Stimulated activated CD8-positive, alpha-beta memory T cell treated with anti-CD3 and anti-CD28 coated beads, Interleukin-4, amount 100 ng/mL, for 48 hours (primary cell): Measurements from ENCODE around the gene OR52E2.
"Not testable (repeated sequence)": the region's sequence is repeated elsewhere in the genome, so short reads cannot be mapped to it uniquely, and the experiment has no call there.

Experiments used
- DNase-seq: peaks from one replicate; pipeline ENCODE4 v3.0.0-alpha.2; 2020

The OR52E2 gene

DNA sequence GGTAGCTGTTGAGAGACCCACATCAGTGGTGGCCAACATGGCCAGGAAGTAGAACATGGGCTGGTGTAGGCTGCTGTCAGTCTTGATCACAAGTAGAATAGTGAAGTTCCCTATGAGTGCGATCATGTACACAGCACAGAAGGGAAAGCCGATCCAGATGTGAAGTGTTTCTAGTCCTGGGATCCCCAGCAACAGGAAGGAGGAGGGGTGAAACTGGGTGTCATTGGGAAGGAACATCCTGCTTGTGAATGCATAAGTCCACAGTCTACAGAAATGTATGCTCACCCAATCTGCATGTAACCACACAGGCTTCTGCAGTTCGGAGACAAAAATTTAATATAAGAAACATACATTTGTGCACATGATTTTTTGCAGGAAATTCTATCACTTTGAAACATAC, at the start of gene OR52E2:
Gene OR52E2, minus strand, starts transcription at position 237 of the 400 bp plus-strand sequence. Its CDS starts 0 bp downstream, at position 237.
- no peak for DNase-seq

- DNase-seq, result no peak
Measured at GRCh38 chr11:5107285-5107684, 47.9 kb upstream of the OR52E2 start.

DNA sequence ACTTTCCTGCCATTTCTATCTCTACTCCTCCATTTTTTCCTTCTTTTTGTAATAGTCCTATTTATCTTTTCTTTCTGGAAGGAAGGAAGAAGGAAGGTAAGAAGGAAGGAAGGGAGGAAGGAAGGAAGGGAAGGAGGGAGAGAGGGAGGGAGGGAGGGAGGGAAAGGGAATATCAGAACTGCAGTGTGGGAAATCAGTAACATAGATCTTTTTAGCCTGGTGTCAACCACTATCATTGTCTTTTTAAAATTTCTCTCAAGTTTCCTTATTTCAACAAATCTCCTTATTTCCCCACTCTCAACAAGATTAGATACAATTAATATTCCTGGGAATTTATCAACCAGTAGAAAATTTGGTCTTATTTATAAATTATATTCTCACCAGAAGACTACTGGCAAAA, 43.6 kb upstream of the OR52E2 start:
- DNase-seq, result no peak

DNA sequence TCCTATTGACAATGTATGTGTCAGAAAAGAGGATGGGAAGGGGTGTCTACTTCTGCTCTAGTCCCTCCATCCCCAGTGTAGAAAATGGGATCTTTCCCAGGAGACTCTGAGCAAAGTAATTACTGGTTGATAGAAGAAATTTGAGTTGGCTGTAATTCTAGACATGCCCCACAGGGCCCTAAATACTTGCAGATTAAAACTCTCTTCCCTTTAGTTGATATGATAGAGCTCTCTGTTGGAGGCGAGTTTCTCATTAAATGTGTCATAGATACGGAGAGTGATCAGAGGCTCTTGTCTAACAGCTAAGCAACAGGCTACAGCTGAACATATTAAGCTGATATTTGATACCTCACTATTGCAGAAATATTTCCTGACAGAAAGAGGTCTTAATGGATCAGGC, 42.8 kb upstream of the OR52E2 start:
- no peak for DNase-seq

DNA sequence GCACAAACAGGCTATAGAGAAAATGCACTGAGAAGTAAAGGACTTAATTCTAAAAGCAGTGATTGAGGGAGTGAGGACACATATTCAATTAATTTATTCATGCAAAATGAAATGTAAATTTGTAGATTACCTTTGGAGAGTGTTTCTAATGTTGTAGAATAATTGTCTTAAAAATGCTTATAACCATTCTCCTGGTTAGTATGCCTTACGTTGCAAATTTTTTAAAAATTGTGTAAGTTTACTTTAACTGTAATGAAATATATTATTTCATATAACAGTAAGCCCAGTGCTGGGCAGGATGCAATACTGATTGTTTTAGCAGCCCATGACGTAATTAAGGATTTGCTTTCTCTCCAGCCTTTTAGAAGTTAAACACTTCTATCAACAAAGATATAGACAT, 36.6 kb upstream of the OR52E2 start:
- no peak for DNase-seq

GRCh38 chr11:5092821-5093585, 33.6 kb upstream of the OR52E2 start:
- no peak for DNase-seq

DNA sequence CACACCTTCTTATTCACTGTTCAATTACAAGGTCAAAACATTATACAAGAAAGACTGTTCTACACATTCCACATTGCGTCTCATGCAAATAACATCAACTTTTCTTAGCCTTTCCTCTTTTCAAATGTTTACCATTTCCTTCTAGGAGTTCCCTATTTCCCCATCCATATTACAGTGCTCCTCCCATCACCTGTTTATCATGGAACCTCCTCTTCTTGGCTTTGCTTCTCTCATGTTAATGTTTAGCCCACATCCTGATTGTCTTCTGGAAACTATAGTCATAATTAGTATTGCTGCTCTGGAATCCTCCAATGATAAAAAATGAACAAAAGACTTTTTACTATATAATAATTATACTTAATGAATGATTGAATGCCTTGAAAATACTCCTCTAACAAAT, 31.2 kb upstream of the OR52E2 start:
- DNase-seq, result no peak

DNA sequence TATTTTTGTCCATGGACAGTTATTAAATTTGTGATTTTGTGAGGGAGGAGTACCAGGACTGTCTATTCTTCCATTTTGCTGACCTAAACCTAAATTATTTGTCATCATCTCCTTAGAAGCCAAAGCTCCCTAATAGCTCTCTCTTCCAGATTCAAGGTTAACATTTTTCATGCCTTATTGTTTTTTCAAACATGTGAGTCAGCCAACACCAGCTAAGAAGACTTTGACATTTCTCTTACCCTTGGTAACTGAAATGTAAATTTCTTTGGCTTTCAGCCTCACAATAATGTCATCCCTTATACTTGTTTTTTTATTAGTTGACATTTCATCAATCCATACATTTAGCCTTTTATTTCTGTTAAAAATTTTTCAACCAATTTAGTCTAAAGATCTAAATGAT, 29.1 kb upstream of the OR52E2 start:
- DNase-seq, result no peak

DNA sequence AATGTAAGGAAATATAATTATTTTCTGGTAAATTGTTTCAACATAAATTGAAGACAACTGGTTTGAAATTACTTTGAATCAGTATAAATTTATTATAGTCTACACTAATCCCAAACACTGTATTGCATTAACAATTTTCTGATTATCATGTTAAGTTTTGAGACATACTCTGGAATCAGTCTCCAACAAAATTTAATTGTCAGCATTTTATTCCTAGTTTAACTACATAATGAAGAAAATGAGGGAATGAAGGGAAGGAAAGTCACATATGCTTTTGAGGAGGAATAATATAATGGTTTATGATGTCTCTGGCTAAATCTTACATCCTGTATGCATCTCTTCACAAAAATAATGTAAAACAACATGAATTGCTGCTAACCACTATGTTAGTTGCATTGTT, 24.2 kb upstream of the OR52E2 start:
- DNase-seq, result no peak

DNA sequence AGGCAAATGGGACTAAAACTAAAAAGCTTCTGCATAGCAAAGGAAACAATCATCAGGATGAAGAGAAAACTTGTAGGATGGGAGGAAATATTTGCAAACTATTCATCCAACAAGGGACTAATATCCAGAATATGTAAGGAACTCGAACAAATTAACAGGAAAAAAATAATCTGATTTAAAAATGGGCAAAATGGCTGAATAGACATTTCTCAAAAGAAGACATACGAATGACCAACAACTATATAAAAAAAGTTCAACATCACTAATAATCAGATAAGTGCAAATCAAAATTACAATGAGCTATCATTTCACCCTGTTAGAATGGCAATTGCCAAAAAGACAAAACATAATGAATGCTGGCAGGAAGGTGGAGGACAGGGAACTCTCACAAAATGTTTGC, 22.0 kb upstream of the OR52E2 start:
- DNase-seq, result no peak

DNA sequence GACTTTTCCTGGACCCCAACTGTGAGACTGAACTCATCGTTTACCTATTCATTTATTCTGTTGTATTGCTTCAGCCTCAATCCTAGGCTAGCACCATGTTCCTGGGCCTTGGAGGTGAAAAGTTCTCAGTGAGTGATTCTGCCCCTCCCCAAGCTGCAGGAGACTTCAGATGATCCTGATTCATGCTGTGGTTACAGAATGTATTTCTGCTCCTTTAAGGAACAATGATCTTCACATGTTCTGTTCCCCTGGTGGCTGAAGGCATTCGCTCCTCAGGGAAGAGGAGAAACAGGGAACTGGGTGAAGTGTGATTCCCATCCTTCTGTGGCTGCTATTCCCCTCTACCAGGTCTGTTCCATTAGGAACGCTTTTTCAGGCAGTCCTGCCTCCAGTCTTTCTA, 12.4 kb upstream of the OR52E2 start:
- no peak for DNase-seq

GRCh38 chr11:5069272-5069671, 9.8 kb upstream of the OR52E2 start, which contains the start of gene OR52E1:
OR52E1 (plus strand) TSS chr11:5069572.
- no peak for DNase-seq

GRCh38 chr11:5065027-5065426, 5.6 kb upstream of the OR52E2 start:
- no peak for DNase-seq

GRCh38 chr11:5058679-5059078, 748 bp downstream of the OR52E2 start:
- not testable (repeated sequence) for DNase-seq

DNA sequence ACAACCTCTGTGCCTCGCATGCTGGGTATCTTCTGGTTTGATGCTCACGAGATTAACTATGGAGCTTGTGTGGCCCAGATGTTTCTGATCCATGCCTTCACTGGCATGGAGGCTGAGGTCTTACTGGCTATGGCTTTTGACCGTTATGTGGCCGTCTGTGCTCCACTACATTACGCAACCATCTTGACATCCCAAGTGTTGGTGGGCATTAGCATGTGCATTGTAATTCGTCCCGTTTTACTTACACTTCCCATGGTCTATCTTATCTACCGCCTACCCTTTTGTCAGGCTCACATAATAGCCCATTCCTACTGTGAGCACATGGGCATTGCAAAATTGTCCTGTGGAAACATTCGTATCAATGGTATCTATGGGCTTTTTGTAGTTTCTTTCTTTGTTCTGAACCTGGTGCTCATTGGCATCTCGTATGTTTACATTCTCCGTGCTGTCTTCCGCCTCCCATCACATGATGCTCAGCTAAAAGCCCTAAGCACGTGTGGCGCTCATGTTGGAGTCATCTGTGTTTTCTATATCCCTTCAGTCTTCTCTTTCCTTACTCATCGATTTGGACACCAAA, 12.6 kb downstream of the OR52E2 start:
- no peak for DNase-seq

DNA sequence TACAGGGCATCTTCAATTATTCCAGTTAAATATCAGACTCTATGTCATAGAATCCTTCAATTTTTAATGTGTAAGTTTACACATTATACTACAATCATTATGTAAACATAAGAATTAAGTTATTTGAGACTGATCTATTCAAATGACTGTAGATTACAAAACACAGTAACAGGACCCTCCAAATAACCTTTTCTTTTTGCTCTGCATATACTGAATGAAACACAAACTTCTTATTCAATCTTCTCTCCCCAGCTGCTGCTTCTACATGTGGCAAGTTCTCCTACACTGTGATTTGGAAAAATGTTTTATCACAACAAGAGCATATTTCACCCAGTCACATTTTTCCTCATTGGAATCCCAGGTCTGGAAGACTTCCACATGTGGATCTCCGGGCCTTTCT, 13.2 kb downstream of the OR52E2 start, which contains the start of gene OR52J3:
Gene OR52J3, plus strand, starts transcription at position 301 of the 400 bp plus-strand sequence. Its CDS starts 0 bp downstream, at position 301.
- no peak for DNase-seq

GRCh38 chr11:5043380-5043779, 16.0 kb downstream of the OR52E2 start:
- DNase-seq, result no peak

DNA sequence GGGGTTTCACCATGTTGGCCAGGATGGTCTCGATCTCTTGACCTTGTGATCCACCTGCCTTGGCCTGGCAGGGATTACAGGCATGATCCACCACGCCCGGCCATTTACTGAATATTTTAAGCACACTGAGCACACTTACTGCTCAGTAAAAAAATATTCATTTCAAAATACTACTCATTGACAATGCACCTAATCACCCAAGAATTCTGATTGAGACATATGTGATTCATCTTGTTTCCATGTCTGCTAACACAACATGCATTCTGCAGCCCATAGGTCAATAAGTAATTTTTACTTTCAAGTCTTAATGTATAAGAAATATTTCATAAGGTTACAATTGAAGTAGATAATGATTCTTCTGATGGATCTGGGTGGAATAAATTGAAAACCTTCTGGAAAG, 17.3 kb downstream of the OR52E2 start:
- no peak for DNase-seq

DNA sequence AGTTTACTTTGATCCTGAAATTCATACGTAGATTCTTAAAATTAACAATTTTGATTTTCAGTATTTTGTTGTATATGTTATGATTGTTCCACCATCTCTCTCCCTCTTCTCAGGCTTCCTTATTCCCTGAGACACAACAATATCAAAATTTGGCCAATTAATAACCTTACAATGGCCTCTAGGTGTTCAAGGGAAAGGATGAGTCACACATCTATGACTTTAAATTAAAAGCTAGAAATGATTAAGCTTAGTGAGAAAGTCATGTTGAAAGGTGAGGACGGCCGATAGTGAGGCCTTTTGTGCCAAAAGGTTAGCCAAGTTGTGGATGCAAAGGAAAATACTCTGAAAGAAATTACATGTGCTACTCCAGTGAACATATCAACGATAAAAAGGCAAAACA, 18.6 kb downstream of the OR52E2 start:
- DNase-seq, result no peak

DNA sequence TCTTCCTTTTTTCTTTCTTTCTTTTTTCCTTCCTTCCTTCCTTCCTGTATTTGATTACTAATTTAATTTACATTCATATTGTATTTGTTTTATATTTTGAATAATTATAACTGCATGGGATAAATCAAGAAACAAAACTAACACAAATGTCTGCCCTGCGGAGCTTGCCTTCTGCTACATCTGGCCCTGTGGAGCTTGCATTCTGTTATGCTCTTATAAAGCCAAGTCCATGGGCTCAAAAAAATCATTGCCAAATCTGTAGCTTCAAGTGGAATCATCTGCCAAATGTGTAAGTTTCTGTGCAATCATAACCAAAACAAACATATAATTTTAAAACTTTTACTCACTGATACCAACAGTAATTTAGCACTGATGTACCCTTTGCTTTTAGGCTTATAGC, 21.1 kb downstream of the OR52E2 start:
- DNase-seq, result no peak

GRCh38 chr11:5037926-5038325, 21.5 kb downstream of the OR52E2 start:
- DNase-seq, result no peak

- no peak for DNase-seq
Measured at GRCh38 chr11:5036669-5037068, 22.8 kb downstream of the OR52E2 start.

GRCh38 chr11:5021996-5022395, 37.4 kb downstream of the OR52E2 start:
- no peak for DNase-seq

- no peak for DNase-seq
Measured at GRCh38 chr11:5013012-5013411, 46.4 kb downstream of the OR52E2 start.

DNA sequence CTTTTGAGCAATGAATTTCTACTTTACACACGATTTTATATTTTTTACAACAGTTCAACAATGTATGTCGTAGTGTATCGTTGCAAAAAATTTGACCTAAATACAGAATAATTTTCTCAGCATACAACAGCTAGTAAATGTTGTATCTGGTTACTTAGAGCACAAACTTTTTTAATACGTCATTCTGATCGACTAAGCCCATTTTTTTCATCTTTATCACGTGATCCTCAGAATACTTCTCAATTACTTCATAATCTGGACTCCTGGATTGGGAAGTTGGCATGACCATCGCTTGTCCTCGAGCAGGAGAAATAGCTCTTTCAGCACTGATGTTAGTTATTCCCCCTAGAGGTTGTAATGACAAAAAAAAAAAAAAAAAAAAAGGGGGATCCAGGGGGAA, 48.2 kb downstream of the OR52E2 start:
- DNase-seq, result no peak
